ENCODE measurements around the gene EYS.

DNA sequence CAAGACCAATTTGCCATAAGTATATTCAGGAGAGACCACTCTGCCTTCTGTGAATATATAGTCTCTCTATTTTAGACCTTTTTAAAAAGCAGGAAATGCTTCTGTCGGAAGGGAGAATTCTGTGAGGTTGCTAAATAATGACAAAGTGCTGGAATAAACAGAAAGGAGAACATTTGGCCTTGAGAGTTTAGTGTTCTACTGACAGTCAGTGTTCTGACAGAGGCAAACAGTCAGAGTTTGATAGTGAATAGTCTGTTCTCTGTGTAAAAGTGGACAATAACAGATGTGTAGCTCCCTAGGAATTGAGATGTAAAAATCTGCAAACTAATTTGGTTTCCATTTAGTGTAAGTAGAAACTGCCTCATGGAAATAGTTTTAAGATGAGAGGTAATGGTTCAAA, 1850.8 kb downstream of the EYS start:
- TF ChIP-seq ZNF274 (IDR thresholded peaks at IDR 0.05; ENCODE audit: low read depth, low read length), result no peak
- no peak for TF ChIP-seq SUZ12 (IDR thresholded peaks at IDR 0.05; ENCODE audit: extremely low read depth, insufficient read depth, insufficient read length)
